ENCODE measurements around the gene ARHGAP6. TPM values are rescaled to one million over a fixed set of nuclear protein-coding genes. Genes with fewer than 3 reads are reported as not detected.
A peak's percentile ranks its signal among the peaks of the same experiment; 100 is the strongest.

The ARHGAP6 gene
- polyA plus RNA-seq, 1 donor, result 5.1 TPM

DNA sequence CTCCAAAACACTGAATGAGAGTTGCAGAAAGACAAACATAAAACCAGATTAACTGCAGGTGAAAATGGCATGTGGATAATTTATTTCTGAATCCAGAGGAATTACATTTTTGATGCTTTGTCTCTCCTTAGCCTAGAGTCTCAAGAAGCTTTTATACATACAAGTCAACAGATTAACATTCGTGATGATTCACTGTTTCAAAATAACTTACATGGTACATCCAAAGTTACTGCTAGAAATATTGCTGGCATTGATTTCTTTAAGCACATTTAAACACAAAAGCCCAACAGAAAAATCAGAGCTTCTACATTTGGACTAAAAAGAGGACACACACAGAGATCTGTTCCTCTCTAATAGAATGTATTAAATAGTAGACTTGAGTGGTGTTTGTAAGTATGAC is 266.9 kb downstream of the ARHGAP6 start:
- Histone ChIP-seq H3K4me3 (ENCODE audit: low read length) (no peak overlapping the region), H3K4me1 (ENCODE audit: control insufficient read depth, insufficient read depth, low read length) (no peaks in the 10 kb centered on the region), H3K36me3 (ENCODE audit: control insufficient read depth, insufficient read depth, low read length) (no peaks in the 10 kb centered on the region), H3K27ac (ENCODE audit: low read length) (no peak overlapping the region), H3K9me3 (ENCODE audit: control insufficient read depth, low read depth, low read length) (no peaks in the 10 kb centered on the region), H3K27me3 (ENCODE audit: control insufficient read depth, insufficient read depth, low read length) (no peaks in the 10 kb centered on the region)
- WGBS (ENCODE audit: insufficient coverage, low lambda C conversion rate), result no CpG with 5 or more reads among the region's 1 CpG
- DNase-seq, result no peak

DNA sequence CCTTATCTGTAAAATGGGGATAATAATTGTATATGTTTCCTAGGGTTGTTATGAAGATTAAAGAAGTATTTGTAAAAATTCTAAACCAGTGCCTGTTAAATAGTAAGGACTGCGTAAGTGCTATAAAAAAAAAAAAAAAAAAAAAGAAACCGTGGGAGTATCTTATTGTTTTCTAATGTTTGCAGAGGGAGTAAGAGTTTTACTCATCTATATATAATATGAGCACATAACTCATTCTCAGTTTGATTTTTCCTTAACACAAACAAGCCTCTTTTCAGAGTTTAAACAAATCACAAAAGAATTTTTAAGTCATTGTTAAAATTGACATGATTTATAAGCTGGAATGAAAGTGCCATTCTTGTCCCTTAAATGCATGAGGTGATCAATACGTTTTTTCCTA is 267.6 kb downstream of the ARHGAP6 start:
- no peak overlapping the region for H3K27ac ChIP-seq (ENCODE audit: low read length)
- H3K9me3 ChIP-seq (ENCODE audit: control insufficient read depth, low read depth, low read length), result no peaks in the 10 kb centered on the region
- H3K4me1 ChIP-seq (ENCODE audit: control insufficient read depth, insufficient read depth, low read length), result no peaks in the 10 kb centered on the region
- no peak overlapping the region for H3K4me3 ChIP-seq (ENCODE audit: low read length)
- no peaks in the 10 kb centered on the region for H3K27me3 ChIP-seq (ENCODE audit: control insufficient read depth, insufficient read depth, low read length)
- H3K36me3 ChIP-seq (ENCODE audit: control insufficient read depth, insufficient read depth, low read length), result no peaks in the 10 kb centered on the region
- 100% methylated on average over 1 of the region's 3 CpGs for WGBS (ENCODE audit: insufficient coverage, low lambda C conversion rate)
- DNase-seq, result no peak

GRCh38 chrX:11397680-11398079 is 268.0 kb downstream of the ARHGAP6 start:
- H3K4me3 ChIP-seq (ENCODE audit: low read length), result no peak overlapping the region
- DNase-seq, result no peak

DNA sequence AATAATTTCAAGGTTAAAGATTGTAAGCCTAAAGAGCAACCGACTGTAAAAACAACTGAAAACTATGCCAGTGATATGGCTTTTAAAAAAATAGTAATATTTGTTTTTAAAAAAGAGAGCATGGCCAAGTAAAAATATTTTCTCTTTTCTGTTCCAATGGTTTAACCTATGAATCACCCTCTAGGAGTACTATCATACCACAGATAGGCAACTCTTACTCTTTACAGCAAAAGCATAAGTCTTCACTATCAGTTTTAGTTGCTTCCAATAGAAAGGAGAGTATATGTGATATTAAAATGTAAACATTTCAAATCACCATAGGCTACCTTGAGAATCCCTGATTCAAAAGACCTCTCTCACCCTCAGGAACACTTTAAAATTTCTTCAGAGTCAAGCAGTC is 269.9 kb downstream of the ARHGAP6 start:
- no peak for DNase-seq
- H3K36me3 ChIP-seq (ENCODE audit: control insufficient read depth, insufficient read depth, low read length), result no peaks in the 10 kb centered on the region
- no peak overlapping the region for H3K4me3 ChIP-seq (ENCODE audit: low read length)
- no peak overlapping the region for H3K27ac ChIP-seq (ENCODE audit: low read length)
- no peaks in the 10 kb centered on the region for H3K4me1 ChIP-seq (ENCODE audit: control insufficient read depth, insufficient read depth, low read length)
- WGBS (ENCODE audit: insufficient coverage, low lambda C conversion rate), result 67% methylated on average over 1 of the region's 1 CpG
- H3K27me3 ChIP-seq (ENCODE audit: control insufficient read depth, insufficient read depth, low read length), result no peaks in the 10 kb centered on the region
- no peaks in the 10 kb centered on the region for H3K9me3 ChIP-seq (ENCODE audit: control insufficient read depth, low read depth, low read length)

More at GRCh38 chrX:11397680-11398079, 268.0 kb downstream of the ARHGAP6 start:
- H3K36me3 ChIP-seq (ENCODE audit: control insufficient read depth, insufficient read depth, low read length), result no peaks in the 10 kb centered on the region
- H3K4me1 ChIP-seq (ENCODE audit: control insufficient read depth, insufficient read depth, low read length), result no peaks in the 10 kb centered on the region
- no peaks in the 10 kb centered on the region for H3K27me3 ChIP-seq (ENCODE audit: control insufficient read depth, insufficient read depth, low read length)
- no CpG with 5 or more reads among the region's 2 CpGs for WGBS (ENCODE audit: insufficient coverage, low lambda C conversion rate)
- no peaks in the 10 kb centered on the region for H3K9me3 ChIP-seq (ENCODE audit: control insufficient read depth, low read depth, low read length)
- no peak overlapping the region for H3K27ac ChIP-seq (ENCODE audit: low read length)

DNA sequence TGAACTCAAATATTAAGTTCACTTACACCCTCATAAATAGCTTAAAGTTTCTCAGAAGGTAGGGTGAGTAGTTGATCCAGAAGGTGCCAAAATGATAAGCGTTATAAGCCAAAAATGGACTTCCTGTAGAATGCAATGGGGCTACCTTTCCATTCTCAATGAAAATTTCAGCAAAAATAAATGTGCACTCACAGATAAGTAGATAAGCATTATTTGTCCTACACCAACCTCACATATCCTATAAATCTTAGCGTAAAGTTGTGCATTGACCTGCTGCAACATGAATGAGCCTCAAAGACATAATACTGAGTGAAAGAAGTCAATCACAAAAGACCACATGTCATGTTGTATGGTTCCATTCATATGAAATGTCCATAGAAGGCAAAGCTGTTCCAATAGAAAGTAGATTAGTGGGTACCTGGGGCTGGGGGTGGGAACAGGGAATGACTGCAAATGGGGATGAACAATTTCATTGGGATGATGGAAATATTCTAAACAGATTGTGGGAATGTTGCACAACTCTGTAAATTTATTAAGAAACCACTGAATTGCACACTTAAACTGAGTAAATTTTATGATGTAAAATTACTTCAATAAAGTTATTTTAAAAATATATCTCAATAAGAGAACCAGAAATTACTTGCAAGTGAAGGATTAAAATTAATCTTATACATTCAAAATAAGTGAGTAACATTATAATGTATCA is 271.6 kb downstream of the ARHGAP6 start:
- no peaks in the 10 kb centered on the region for H3K27me3 ChIP-seq (ENCODE audit: control insufficient read depth, insufficient read depth, low read length)
- no peaks in the 10 kb centered on the region for H3K4me1 ChIP-seq (ENCODE audit: control insufficient read depth, insufficient read depth, low read length)
- DNase-seq, result no peak
- no peaks in the 10 kb centered on the region for H3K9me3 ChIP-seq (ENCODE audit: control insufficient read depth, low read depth, low read length)
- no peaks in the 10 kb centered on the region for H3K36me3 ChIP-seq (ENCODE audit: control insufficient read depth, insufficient read depth, low read length)
- H3K27ac ChIP-seq (ENCODE audit: low read length), result no peak overlapping the region
- H3K4me3 ChIP-seq (ENCODE audit: low read length), result no peak overlapping the region
- no CpG with 5 or more reads among the region's 2 CpGs for WGBS (ENCODE audit: insufficient coverage, low lambda C conversion rate)

DNA sequence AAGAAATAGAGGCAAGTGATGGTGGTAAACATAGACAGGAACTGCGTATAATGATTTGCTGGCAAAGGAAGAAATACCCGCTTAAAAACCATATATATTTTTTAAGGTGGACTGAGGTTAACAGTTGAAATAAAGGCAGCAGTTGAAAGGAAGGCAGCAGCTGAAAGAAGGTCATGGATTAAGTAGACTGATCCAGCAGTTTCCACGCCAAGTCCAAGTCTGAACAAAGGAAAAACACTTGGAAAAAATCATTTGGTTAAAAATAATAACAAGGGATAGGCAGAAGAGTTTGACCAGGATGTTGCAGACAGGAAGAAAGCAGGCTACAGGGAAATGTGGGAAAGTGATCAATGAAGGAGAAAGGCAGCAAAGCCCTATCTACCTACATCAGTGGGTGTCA is 278.9 kb downstream of the ARHGAP6 start:
- no peak for DNase-seq

DNA sequence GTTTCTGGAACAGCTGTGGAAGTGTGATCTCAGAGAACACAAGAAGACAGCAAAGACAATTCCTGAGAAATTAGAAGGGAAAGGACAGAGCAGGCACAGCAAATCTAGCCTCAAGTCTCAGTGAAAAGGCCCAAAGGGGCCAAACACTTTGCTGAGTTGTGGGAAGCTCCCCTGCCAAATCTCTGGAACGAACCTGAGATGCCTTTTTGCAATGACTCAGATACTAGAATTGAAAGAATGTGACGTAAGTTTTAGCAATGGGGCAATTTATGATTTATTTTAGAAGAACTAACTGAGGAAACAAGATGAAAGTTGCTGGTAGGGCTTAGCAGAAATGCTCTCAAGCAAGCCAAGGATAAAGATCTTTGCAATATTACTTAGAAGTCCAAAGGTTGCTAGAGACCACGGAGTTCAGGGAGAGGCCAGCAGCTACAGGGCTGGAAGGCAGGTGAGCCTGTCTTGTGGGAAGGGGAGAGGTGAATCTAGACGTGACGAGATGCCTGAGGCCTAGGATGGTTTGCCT is 279.7 kb downstream of the ARHGAP6 start:
- no CpG with 5 or more reads among the region's 5 CpGs for WGBS (ENCODE audit: insufficient coverage, low lambda C conversion rate)
- H3K4me3 ChIP-seq (ENCODE audit: low read length), result no peak overlapping the region
- DNase-seq, result peak; percentile 69 to 82
- peaks cover 16% of the 10 kb centered on the region for H3K4me1 ChIP-seq (ENCODE audit: control insufficient read depth, insufficient read depth, low read length)
- H3K27ac ChIP-seq (ENCODE audit: low read length), result peak overlapping the region; percentile 81
- no peaks in the 10 kb centered on the region for H3K36me3 ChIP-seq (ENCODE audit: control insufficient read depth, insufficient read depth, low read length)
- H3K27me3 ChIP-seq (ENCODE audit: control insufficient read depth, insufficient read depth, low read length), result no peaks in the 10 kb centered on the region
- no peaks in the 10 kb centered on the region for H3K9me3 ChIP-seq (ENCODE audit: control insufficient read depth, low read depth, low read length)

More for the DNA sequence above, 278.9 kb downstream of the ARHGAP6 start:
- H3K4me3 ChIP-seq (ENCODE audit: low read length), result no peak overlapping the region
- H3K36me3 ChIP-seq (ENCODE audit: control insufficient read depth, insufficient read depth, low read length), result no peaks in the 10 kb centered on the region
- H3K27ac ChIP-seq (ENCODE audit: low read length), result peak overlapping the region; percentile 81
- H3K4me1 ChIP-seq (ENCODE audit: control insufficient read depth, insufficient read depth, low read length), result peaks cover 16% of the 10 kb centered on the region
- H3K9me3 ChIP-seq (ENCODE audit: control insufficient read depth, low read depth, low read length), result no peaks in the 10 kb centered on the region
- no peaks in the 10 kb centered on the region for H3K27me3 ChIP-seq (ENCODE audit: control insufficient read depth, insufficient read depth, low read length)
- 100% methylated on average over 1 of the region's 3 CpGs for whole genome bisulfite sequencing (ENCODE audit: insufficient coverage, low lambda C conversion rate)

DNA sequence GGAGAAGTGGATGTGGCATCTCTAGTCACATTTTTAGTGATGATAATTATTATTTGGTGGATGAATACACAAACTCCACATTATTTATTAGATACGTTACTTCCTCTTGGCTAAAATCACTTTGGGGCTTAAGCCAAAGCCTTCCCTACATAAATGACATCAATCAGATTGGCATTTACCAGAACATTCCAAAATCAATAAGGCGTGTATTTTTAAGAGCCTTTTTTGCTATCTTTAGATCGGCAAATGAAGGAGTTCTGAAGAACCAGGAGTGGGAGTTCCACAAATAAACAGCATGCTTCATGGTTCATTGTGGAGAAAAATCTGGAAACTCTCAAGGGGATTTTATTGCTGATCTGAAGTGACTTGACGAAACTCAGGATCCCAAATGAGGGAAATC is 282.8 kb downstream of the ARHGAP6 start:
- WGBS (ENCODE audit: insufficient coverage, low lambda C conversion rate), result 100% methylated on average over 1 of the region's 4 CpGs
- H3K27ac ChIP-seq (ENCODE audit: low read length), result no peak overlapping the region
- no peaks in the 10 kb centered on the region for H3K36me3 ChIP-seq (ENCODE audit: control insufficient read depth, insufficient read depth, low read length)
- H3K4me1 ChIP-seq (ENCODE audit: control insufficient read depth, insufficient read depth, low read length), result peaks cover 16% of the 10 kb centered on the region
- no peaks in the 10 kb centered on the region for H3K9me3 ChIP-seq (ENCODE audit: control insufficient read depth, low read depth, low read length)
- no peak overlapping the region for H3K4me3 ChIP-seq (ENCODE audit: low read length)
- DNase-seq, result no peak
- no peaks in the 10 kb centered on the region for H3K27me3 ChIP-seq (ENCODE audit: control insufficient read depth, insufficient read depth, low read length)

GRCh38 chrX:11381464-11381863 is 284.3 kb downstream of the ARHGAP6 start:
- WGBS (ENCODE audit: insufficient coverage, low lambda C conversion rate), result no CpG with 5 or more reads among the region's 6 CpGs
- H3K27ac ChIP-seq (ENCODE audit: low read length), result no peak overlapping the region

DNA sequence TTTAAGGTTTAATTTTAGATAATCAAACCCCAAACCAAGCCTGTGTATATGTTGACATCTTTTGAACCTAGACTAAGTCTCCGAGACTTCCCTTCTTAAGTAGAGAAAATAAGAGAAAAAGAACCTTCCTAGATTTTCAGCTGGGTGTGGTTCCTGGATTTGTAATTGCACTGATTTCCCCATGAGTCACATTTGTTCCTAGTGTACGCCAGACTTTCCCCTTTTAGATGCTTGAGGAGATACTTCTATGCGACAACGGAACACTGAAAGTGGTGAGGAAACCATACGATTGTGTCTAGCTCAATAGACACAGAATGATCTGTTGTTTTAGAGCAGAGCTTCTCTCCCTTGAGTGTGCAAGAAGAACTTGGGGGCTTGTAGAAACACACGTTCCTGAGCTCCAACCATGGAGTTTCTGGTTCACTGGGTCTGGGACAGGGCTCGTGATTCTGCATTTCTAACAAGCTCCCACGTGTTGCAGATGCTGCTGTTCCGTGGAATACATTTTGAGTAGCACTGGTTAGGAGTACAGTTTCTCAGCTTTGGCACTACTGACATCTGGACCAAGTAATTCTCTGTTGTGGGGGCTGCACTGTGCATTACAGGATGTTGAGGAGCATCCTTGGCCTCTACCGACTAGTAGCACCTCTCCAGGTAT is 285.4 kb downstream of the ARHGAP6 start:
- DNase-seq, result no peak
- Histone ChIP-seq H3K4me1 (ENCODE audit: control insufficient read depth, insufficient read depth, low read length) (no peaks in the 10 kb centered on the region), H3K9me3 (ENCODE audit: control insufficient read depth, low read depth, low read length) (no peaks in the 10 kb centered on the region), H3K27ac (ENCODE audit: low read length) (no peak overlapping the region), H3K27me3 (ENCODE audit: control insufficient read depth, insufficient read depth, low read length) (no peaks in the 10 kb centered on the region), H3K4me3 (ENCODE audit: low read length) (no peak overlapping the region), H3K36me3 (ENCODE audit: control insufficient read depth, insufficient read depth, low read length) (no peaks in the 10 kb centered on the region)
- WGBS (ENCODE audit: insufficient coverage, low lambda C conversion rate), result 50% methylated on average over 1 of the region's 10 CpGs

More at GRCh38 chrX:11381464-11381863, 284.3 kb downstream of the ARHGAP6 start:
- H3K27me3 ChIP-seq (ENCODE audit: control insufficient read depth, insufficient read depth, low read length), result no peaks in the 10 kb centered on the region
- no peaks in the 10 kb centered on the region for H3K9me3 ChIP-seq (ENCODE audit: control insufficient read depth, low read depth, low read length)
- peak; percentile 26 to 37 for DNase-seq
- H3K4me1 ChIP-seq (ENCODE audit: control insufficient read depth, insufficient read depth, low read length), result peaks cover 8% of the 10 kb centered on the region
- no peaks in the 10 kb centered on the region for H3K36me3 ChIP-seq (ENCODE audit: control insufficient read depth, insufficient read depth, low read length)
- H3K4me3 ChIP-seq (ENCODE audit: low read length), result no peak overlapping the region

All from large intestine (tissue), 3 donors.